GM12872 (cell line): ENCODE results near the gene EHMT1.

Experiments
- CTCF ChIP-seq: IDR thresholded peaks from 3 replicates; pipeline ENCODE4 v1.5.1; 2011; ENCODE audit warnings: low read depth, mild to moderate bottlenecking, low read length, moderate library complexity; ENCODE audit not compliant: insufficient read depth

The EHMT1 gene

GRCh38 chr9:137828527-137829259 lies 209.9 kb downstream of the EHMT1 start:
- TF ChIP-seq CTCF = no peak

GRCh38 chr9:137829260-137829996 lies 210.6 kb downstream of the EHMT1 start:
- no peak for TF ChIP-seq CTCF

GRCh38 chr9:137832191-137832700 lies 213.4 kb downstream of the EHMT1 start:
- no peak for TF ChIP-seq CTCF

DNA sequence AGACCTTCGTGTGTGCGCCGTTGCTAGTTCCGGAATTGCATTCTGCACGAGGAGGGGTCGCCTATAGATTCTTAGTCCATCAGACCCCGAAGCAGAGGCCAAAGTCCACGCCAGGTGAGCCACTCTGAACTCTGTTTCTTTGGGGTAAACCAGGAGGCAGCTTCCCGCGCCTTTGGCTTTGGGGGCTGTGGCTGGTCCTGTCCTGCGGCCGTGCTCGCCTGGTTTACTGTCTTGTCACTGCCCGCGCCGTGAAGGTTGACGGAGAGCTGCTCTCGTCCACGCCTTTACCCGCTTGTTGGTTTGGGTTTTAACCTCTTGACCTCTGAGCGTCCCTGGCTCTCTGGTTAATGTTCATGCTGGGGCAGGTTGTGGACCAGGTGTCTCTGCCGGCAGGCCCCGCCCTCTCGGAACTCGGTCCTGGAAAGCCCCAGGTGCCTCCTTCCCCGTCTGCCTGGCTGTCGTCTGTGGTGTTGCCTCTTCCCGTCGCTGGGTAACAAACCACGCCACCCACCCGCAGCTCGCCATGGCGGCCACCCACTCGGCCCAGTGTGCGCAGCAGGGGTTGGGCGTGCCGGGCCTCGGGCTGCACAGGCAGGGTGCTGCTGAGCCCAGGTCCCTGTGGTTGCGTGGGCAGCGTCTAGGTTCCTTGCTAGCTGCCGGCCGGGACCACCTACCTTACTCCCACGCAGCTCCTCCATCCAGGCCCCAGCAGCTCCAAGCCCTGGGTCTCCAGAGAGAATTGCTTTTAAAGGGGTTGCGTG lies 214.2 kb downstream of the EHMT1 start:
- TF ChIP-seq CTCF = no peak

DNA sequence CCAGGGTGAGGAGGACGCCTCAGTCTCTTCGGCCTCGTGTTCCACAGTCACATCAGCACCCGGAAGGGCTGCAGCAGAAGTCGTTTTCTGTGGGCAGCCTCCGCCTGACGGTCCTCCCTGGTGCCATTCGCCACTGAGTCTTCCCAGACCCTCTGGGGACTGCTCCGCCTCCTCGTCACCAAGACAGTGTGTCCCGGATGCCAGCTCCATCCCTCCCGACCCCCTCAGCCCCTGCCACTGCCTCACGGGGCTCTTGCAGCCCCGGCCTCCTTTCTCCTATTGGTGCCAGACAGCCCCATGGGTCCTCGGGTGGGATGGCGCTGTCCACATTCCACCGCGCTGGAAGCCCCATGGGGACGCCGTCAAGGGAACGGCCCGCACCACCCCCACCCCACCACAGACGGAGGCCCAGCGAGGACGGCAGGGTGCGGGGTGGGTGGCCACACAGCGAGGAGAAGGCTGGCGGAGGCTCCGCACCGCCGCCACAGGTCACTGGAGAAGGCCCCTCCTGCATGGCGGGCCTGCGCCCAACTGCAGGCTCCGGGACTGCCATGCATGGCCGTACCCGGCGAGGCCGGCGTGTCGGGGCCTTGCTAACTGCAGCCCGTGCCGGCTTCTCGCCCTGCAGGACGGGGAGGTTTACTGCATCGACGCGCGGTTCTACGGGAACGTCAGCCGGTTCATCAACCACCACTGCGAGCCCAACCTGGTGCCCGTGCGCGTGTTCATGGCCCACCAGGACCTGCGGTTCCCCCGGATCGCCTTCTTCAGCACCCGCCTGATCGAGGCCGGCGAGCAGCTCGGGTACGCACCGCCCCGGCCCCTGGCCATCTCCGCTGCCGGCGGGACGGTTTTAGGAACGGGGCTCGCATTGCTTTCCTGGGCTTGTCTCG lies 215.2 kb downstream of the EHMT1 start:
- TF ChIP-seq CTCF = no peak

- no peak for TF ChIP-seq CTCF
These were observed 216.2 kb downstream of the EHMT1 start for GRCh38 chr9:137834846-137835546.
